ENCODE results near the gene KREMEN2. TPM values are rescaled to one million over a fixed set of nuclear protein-coding genes. Genes with fewer than 3 reads are reported as not detected.

Gene KREMEN2
- total and polyA plus RNA-seq, 2 of the 13 experiments (the other 11 are each of a cell fraction or from before 2014, with no cell fraction given), result 0.48 to 1.2 TPM

GRCh38 chr16:3010510-3010909 lies 46.4 kb downstream of the KREMEN2 start:
- Histone ChIP-seq H3K27ac (ENCODE audit: extremely low read length, insufficient read depth, low read length) (no peak overlapping the region), H3K36me3 (replicated peaks in 1 of 2; ENCODE audit: control insufficient read depth in 1 of 2, insufficient read depth in 2 of 2, low read length in 2 of 2) (no peaks in the 10 kb centered on the region), H3K9me3 (ENCODE audit: low read length) (no peaks in the 10 kb centered on the region), H3K9ac (ENCODE audit: insufficient read depth, low read depth, low read length) (no peak overlapping the region), H3K4me3 (replicated peaks in 1 of 3; ENCODE audit: insufficient read depth in 1 of 3, low read depth in 2 of 3, low read length in 3 of 3) (no peak overlapping the region), H4K20me1 (ENCODE audit: insufficient read depth, low read length) (no peaks in the 10 kb centered on the region), H3K79me2 (ENCODE audit: insufficient read depth, low read length) (no peaks in the 10 kb centered on the region), H3K27me3 (ENCODE audit: control insufficient read depth in 1 of 2, insufficient read depth in 2 of 2, low read length in 2 of 2) (peaks cover 7 to 22% of the 10 kb centered on the region in 2 experiments; a peak in 4 of 5 replicates), H3K4me2 (ENCODE audit: low read depth, low read length) (peak overlapping the region; percentile 88), H2AFZ (ENCODE audit: low read length) (no peak overlapping the region), H3K4me1 (ENCODE audit: insufficient read depth, low read length) (peaks cover 99% of the 10 kb centered on the region)
- intact Hi-C loops (cut with micrococcal nuclease; ENCODE audit: unreplicated experiment), result no loop called here
- TF ChIP-seq CC2D1A (CRISPR knock-in tag; IDR thresholded peaks at IDR 0.05) (no peak), MTA3 (CRISPR knock-in tag; IDR thresholded peaks at IDR 0.05) (no peak), ZNF30 (CRISPR knock-in tag; IDR thresholded peaks at IDR 0.05) (no peak)
- ATAC-seq, result no peak
- CTCF ChIA-PET (ENCODE audit: low intra/inter-chr PET ratio, low total read pairs), result no interaction called here
- WGBS (ENCODE audit: low lambda C conversion rate), result 69% methylated on average over 7 of the region's 8 CpGs
- in situ Hi-C loops (cut with HindIII; ENCODE audit: extremely low pct_ligation_motif_present, low pct_unique_long_range_greater_than_20kb), result no loop called here
- no peak for FAIRE-seq
- POLR2A ChIA-PET, result interaction anchor here (0.8 to 14.2 kb wide), 6 partner anchors 12 to 124 kb away, joined by 3 to 750 read pairs (median 4); partner anchors contain the start of genes CLDN6, HCFC1R1, THOC6 and TNFRSF12A
- DNase-seq (ENCODE audit: low spot score), result no peak
- BruUV-seq (replicated peaks), result no TSS peak

GRCh38 chr16:3012246-3012645 lies 48.2 kb downstream of the KREMEN2 start:
- intact Hi-C loops (cut with micrococcal nuclease; ENCODE audit: unreplicated experiment) (no loop called here), in situ Hi-C loops (cut with HindIII; ENCODE audit: extremely low pct_ligation_motif_present, low pct_unique_long_range_greater_than_20kb) (no loop called here)
- no peak overlapping the region for H3K9ac ChIP-seq (ENCODE audit: insufficient read depth, low read depth, low read length)
- DNase-seq (ENCODE audit: low spot score), result no peak
- ATAC-seq, result no peak
- H3K36me3 ChIP-seq (replicated peaks in 1 of 2; ENCODE audit: control insufficient read depth in 1 of 2, insufficient read depth in 2 of 2, low read length in 2 of 2), result no peaks in the 10 kb centered on the region
- no peaks in the 10 kb centered on the region for H3K9me3 ChIP-seq (ENCODE audit: low read length)
- CTCF ChIA-PET (ENCODE audit: low intra/inter-chr PET ratio, low total read pairs), result no interaction called here
- no TSS peak for BruUV-seq (replicated peaks)
- WGBS (ENCODE audit: low lambda C conversion rate), result 11% methylated on average over 16 of the region's 19 CpGs
- POLR2A ChIA-PET, result interaction anchor here (0.8 to 14.2 kb wide), 2 partner anchors 9 to 11 kb away, joined by 3 to 750 read pairs; partner anchors contain the start of genes CLDN6, HCFC1R1, THOC6 and TNFRSF12A
- no peaks in the 10 kb centered on the region for H4K20me1 ChIP-seq (ENCODE audit: insufficient read depth, low read length)
- H3K4me1 ChIP-seq (ENCODE audit: insufficient read depth, low read length), result peaks cover 98% of the 10 kb centered on the region
- no peaks in the 10 kb centered on the region for H3K79me2 ChIP-seq (ENCODE audit: insufficient read depth, low read length)
- FAIRE-seq, result no peak
- no peak overlapping the region for H3K27ac ChIP-seq (ENCODE audit: extremely low read length, insufficient read depth, low read length)
- H2AFZ ChIP-seq (ENCODE audit: low read length), result no peak overlapping the region
- H3K27me3 ChIP-seq (ENCODE audit: control insufficient read depth in 1 of 2, insufficient read depth in 2 of 2, low read length in 2 of 2), result peaks cover 7 to 22% of the 10 kb centered on the region in 2 experiments; a peak in 4 of 5 replicates
- H3K4me3 ChIP-seq (replicated peaks in 1 of 3; ENCODE audit: insufficient read depth in 1 of 3, low read depth in 2 of 3, low read length in 3 of 3), result peak overlapping the region; percentile 16 to 40 (median 29); a peak in 3 of 6 replicates
- H3K4me2 ChIP-seq (ENCODE audit: low read depth, low read length), result peak overlapping the region; percentile 55
- TF ChIP-seq HNRNPL (IDR thresholded peaks at IDR 0.05; ENCODE audit: low read depth, low read length), result peak; percentile 61; the same call in 1 of the 2 replicates
- TF ChIP-seq ZNF678 (CRISPR knock-in tag; IDR thresholded peaks at IDR 0.05), result no peak
- TF ChIP-seq PRDM10 (CRISPR knock-in tag; IDR thresholded peaks at IDR 0.05; ENCODE audit: low read depth), result no peak
- no peak for TF ChIP-seq ATF3 (CRISPR knock-in tag; IDR thresholded peaks at IDR 0.05)

Data from HepG2 (cell line).